ENCODE results near the gene SMPD4.
"Not testable (repeated sequence)": the region's sequence is repeated elsewhere in the genome, so short reads cannot be mapped to it uniquely, and the experiment has no call there.

The SMPD4 gene

GRCh38 chr2:130185896-130186295 is 4.5 kb upstream of the SMPD4 start:
- ATAC-seq = no peak

GRCh38 chr2:130185436-130185835 is 4.0 kb upstream of the SMPD4 start:
- ATAC-seq = no peak

- no peak for ATAC-seq
Observed at GRCh38 chr2:130183512-130184373, 2.3 kb upstream of the SMPD4 start.

- ATAC-seq = not testable (repeated sequence)
Observed at GRCh38 chr2:130182826-130183511, 1.6 kb upstream of the SMPD4 start.

- ATAC-seq = peak; percentile 88 to 91
Observed at GRCh38 chr2:130181880-130182682, 679 bp upstream of the SMPD4 start, which contains the start of gene MZT2B. Gene MZT2B (plus strand): TSS chr2:130182262. CDS start chr2:130182283, 21 bp downstream.

- ATAC-seq = not testable (repeated sequence)
Observed at GRCh38 chr2:130180404-130181324, 738 bp downstream of the SMPD4 start.

GRCh38 chr2:130174866-130175265 is 6.5 kb downstream of the SMPD4 start:
- peak in 1 of 2 donors; percentile 58 for ATAC-seq

- ATAC-seq = peak in 1 of 2 donors; percentile 50
Observed at GRCh38 chr2:130169896-130170295, 11.5 kb downstream of the SMPD4 start.

- peak in 1 of 2 donors; percentile 77 for ATAC-seq
Observed at GRCh38 chr2:130169163-130169562, 12.2 kb downstream of the SMPD4 start.

GRCh38 chr2:130166611-130167010 is 14.8 kb downstream of the SMPD4 start:
- ATAC-seq = not testable (repeated sequence)

- ATAC-seq = no peak
Observed at GRCh38 chr2:130165293-130166016, 15.9 kb downstream of the SMPD4 start.

- no peak for ATAC-seq
Observed at GRCh38 chr2:130162968-130163367, 18.4 kb downstream of the SMPD4 start.

- ATAC-seq = not testable (repeated sequence)
Observed at GRCh38 chr2:130162486-130162885, 18.9 kb downstream of the SMPD4 start.

GRCh38 chr2:130160838-130161705 is 20.3 kb downstream of the SMPD4 start:
- ATAC-seq = not testable (repeated sequence)

- ATAC-seq = no peak
Observed at GRCh38 chr2:130160131-130160530, 21.3 kb downstream of the SMPD4 start.

GRCh38 chr2:130159376-130159775 is 22.0 kb downstream of the SMPD4 start:
- not testable (repeated sequence) for ATAC-seq

GRCh38 chr2:130158631-130159030 is 22.8 kb downstream of the SMPD4 start:
- ATAC-seq = no peak

GRCh38 chr2:130157825-130158514 is 23.4 kb downstream of the SMPD4 start:
- peak in 1 of 2 donors; percentile 60 for ATAC-seq

GRCh38 chr2:130157354-130157753 is 24.0 kb downstream of the SMPD4 start:
- ATAC-seq = not testable (repeated sequence)
